ENCODE data around the gene ASIC2. TPM values are rescaled to one million over a fixed set of nuclear protein-coding genes. Genes with fewer than 3 reads are reported as not detected.

Gene ASIC2
- total RNA-seq, 1 experiment from 2014 or later: not detected

GRCh38 chr17:33288954-33289353 lies 4.1 kb downstream of the ASIC2 start:
- DNase-seq (ENCODE audit: low read depth): no peak

GRCh38 chr17:33287096-33287725 lies 5.9 kb downstream of the ASIC2 start:
- no peak for DNase-seq (ENCODE audit: low read depth)

GRCh38 chr17:33285413-33285812 lies 7.7 kb downstream of the ASIC2 start:
- DNase-seq (ENCODE audit: low read depth): no peak

GRCh38 chr17:33284022-33284421 lies 9.1 kb downstream of the ASIC2 start:
- peak; percentile 26 for DNase-seq (ENCODE audit: low read depth)

- DNase-seq (ENCODE audit: low read depth): no peak
Measured at GRCh38 chr17:33280162-33280943, 12.7 kb downstream of the ASIC2 start.

- no peak for DNase-seq (ENCODE audit: low read depth)
Measured at GRCh38 chr17:33277436-33278100, 15.5 kb downstream of the ASIC2 start.

GRCh38 chr17:33273743-33274410 lies 19.2 kb downstream of the ASIC2 start:
- DNase-seq (ENCODE audit: low read depth): no peak

GRCh38 chr17:33273271-33273670 lies 19.8 kb downstream of the ASIC2 start:
- DNase-seq (ENCODE audit: low read depth): no peak

GRCh38 chr17:33272438-33272837 lies 20.7 kb downstream of the ASIC2 start:
- no peak for DNase-seq (ENCODE audit: low read depth)

GRCh38 chr17:33269337-33270060 lies 23.6 kb downstream of the ASIC2 start:
- no peak for DNase-seq (ENCODE audit: low read depth)

GRCh38 chr17:33267851-33268548 lies 25.1 kb downstream of the ASIC2 start:
- no peak for DNase-seq (ENCODE audit: low read depth)

GRCh38 chr17:33267271-33267790 lies 25.8 kb downstream of the ASIC2 start:
- DNase-seq (ENCODE audit: low read depth): peak; percentile 72

- no peak for DNase-seq (ENCODE audit: low read depth)
Measured at GRCh38 chr17:33266611-33267010, 26.5 kb downstream of the ASIC2 start.

GRCh38 chr17:33266116-33266515 lies 27.0 kb downstream of the ASIC2 start:
- no peak for DNase-seq (ENCODE audit: low read depth)

GRCh38 chr17:33263396-33263795 lies 29.7 kb downstream of the ASIC2 start:
- DNase-seq (ENCODE audit: low read depth): no peak

GRCh38 chr17:33262266-33263123 lies 30.6 kb downstream of the ASIC2 start:
- DNase-seq (ENCODE audit: low read depth): no peak

GRCh38 chr17:33261820-33262219 lies 31.3 kb downstream of the ASIC2 start:
- no peak for DNase-seq (ENCODE audit: low read depth)

- DNase-seq (ENCODE audit: low read depth): no peak
Measured at GRCh38 chr17:33260638-33261037, 32.5 kb downstream of the ASIC2 start.

- no peak for DNase-seq (ENCODE audit: low read depth)
Measured at GRCh38 chr17:33258296-33258695, 34.8 kb downstream of the ASIC2 start.

All from HT1080 (cell line).